H1 (cell line): Measurements from ENCODE around the gene GNG12. TPM values are rescaled to one million over a fixed set of nuclear protein-coding genes. Genes with fewer than 3 reads are reported as not detected.

Experiments
- CHD7 ChIP-seq: fragments of 300-600 bp; sonication (generic); IDR thresholded peaks from 2 replicates; pipeline ENCODE4 v1.7.1; 2012; ENCODE audit warnings: low read length, moderate library complexity, mild to moderate bottlenecking, inconsistent platforms; ENCODE audit not compliant: insufficient replicate concordance
- NANOG ChIP-seq: IDR thresholded peaks from 2 replicates; pipeline ENCODE4 v1.6.1; 2011; ENCODE audit warnings: low read length, low read depth, mild to moderate bottlenecking, inconsistent platforms; ENCODE audit not compliant: insufficient read depth, poor library complexity, severe bottlenecking
- SIX5 ChIP-seq: IDR thresholded peaks from 2 replicates; pipeline ENCODE4 v1.6.1; 2011; ENCODE audit warnings: mild to moderate bottlenecking, low read depth, low read length
- SP1 ChIP-seq: IDR thresholded peaks from 2 replicates; pipeline ENCODE4 v1.6.1; 2011; ENCODE audit warnings: low read depth, low read length
- polyA plus RNA-seq, 7 experiments: library from polyadenylated mRNA; depleted of rRNA in 3 of 7; stranded (reverse) in 5 of 7; unstranded in 2 of 7; fragments of >200 nt in 5 of 7; fragments of 200-250 nt in 2 of 7; gene quantifications; 1 replicate in 5 of 7; 2 replicates in 1 of 7; 4 replicates in 1 of 7; pipeline versions ENCODE4 v1.2.1 to v1.2.3, GENCODE V29; 2011 to 2013; ENCODE audit warnings: missing spikeins in 2 of 7, mixed read lengths in 2 of 7
- total RNA-seq: library from RNA; stranded (reverse); fragmentation: NEBNext Ultra II Directional; extraction: Animal tissue kit (Norgen Biotek cat#: 25700); gene quantifications from 2 replicates; pipeline ENCODE4 v1.2.1, GENCODE V29; 2021

Gene GNG12
- total and polyA plus RNA-seq, 2 of the 8 experiments (the other 6 are each of a cell fraction or from before 2014, with no cell fraction given): 11.4 to 35.8 TPM

DNA sequence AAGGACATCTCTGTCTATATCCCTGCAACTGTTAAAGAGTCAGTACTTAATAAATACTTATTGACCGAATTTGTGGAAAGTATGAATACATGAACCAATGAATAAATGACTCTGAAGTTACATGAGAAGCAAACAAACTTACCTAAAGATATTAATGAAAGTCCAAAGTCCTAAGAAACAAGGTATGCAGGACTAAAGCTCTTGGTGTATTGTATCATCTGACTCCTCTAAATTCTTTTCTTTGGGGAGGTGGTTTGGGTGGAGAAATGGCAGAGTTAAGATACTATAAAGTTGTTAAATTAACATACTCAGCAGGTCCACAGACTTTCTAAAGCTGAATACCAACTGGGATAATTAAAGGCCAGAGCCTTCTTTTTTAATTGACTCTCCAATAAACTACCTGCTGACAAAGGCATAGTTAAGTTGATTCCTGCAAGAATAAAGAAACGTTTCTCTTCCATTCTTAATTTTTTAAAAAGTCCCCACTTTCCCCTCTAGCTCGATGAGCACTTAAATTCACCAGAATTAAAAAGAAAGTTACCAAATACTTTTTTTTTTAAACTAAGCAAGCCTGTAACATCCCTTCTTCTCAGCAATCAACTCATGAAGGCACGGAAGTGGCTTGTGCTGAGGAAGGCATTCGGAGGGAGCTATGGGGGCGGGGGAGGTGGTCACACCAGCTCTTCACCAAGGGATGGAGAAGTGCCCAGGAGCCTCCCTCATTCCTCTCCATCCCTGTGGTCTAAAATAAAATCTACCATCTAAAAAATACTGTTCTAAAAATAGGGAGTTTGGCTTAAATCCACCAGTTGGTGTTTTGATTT, 87.2 kb downstream of the GNG12 start (continued):
- TF ChIP-seq CHD7: peak; percentile 68
- TF ChIP-seq SP1: peak; percentile 12; the same call in 1 of the 2 replicates
- no peak for TF ChIP-seq NANOG
- no peak for TF ChIP-seq SIX5
